Stomach (tissue), 9 donors: ENCODE data around the gene STXBP2. TPM values are rescaled to one million over a fixed set of nuclear protein-coding genes. Genes with fewer than 3 reads are reported as not detected.

ENCODE experiments used
- DNase-seq, 2 donors: peaks; one replicate each; pipeline versions ENCODE4 v3.0.0 to v3.0.0-alpha.2; 2013 to 2019
- H3K27ac ChIP-seq, 5 donors: fragments of 200-600 bp in 4 of 5; sonication (generic) in 4 of 5; one replicate each; pipeline ENCODE4 v1.5.1; 2013 to 2019; ENCODE audit warnings: mild to moderate bottlenecking in 1 of 5, moderate library complexity in 1 of 5
- H3K27me3 ChIP-seq, 3 donors: fragments of 200-600 bp; sonication (generic); one replicate each; pipeline ENCODE4 v1.5.1; 2017 to 2019; ENCODE audit warnings: mixed run types in 1 of 3
- H3K36me3 ChIP-seq, 4 donors: fragments of 200-600 bp; sonication (generic); 1 replicate in 3 of 4; 2 replicates in 1 of 4; pipeline ENCODE4 v1.5.1; 2016 to 2019
- H3K4me1 ChIP-seq, 4 donors: fragments of 200-600 bp; sonication (generic); one replicate each; pipeline ENCODE4 v1.5.1; 2016 to 2019
- H3K4me3 ChIP-seq, 4 donors: fragments of 200-600 bp; sonication (generic) in 3 of 4; one replicate each; pipeline ENCODE4 v1.5.1; 2016 to 2019; ENCODE audit warnings: mild to moderate bottlenecking in 1 of 4
- H3K9me3 ChIP-seq, 4 donors: fragments of 200-600 bp; sonication (generic); one replicate each; pipeline ENCODE4 v1.5.1; 2016 to 2019
- CTCF ChIP-seq, 7 experiments: fragments of 450-650 bp in 4 of 7; fragments of 200-600 bp in 3 of 7; sonication (generic) in 3 of 7; IDR thresholded peaks; one replicate each; pipeline ENCODE4 v1.5.1; 2016 to 2019; ENCODE audit warnings: antibody characterized with exemption in 7 of 7, control low read depth in 2 of 7, mild to moderate bottlenecking in 1 of 7
- EP300 ChIP-seq: sonication (generic); formaldehyde crosslinking; IDR thresholded peaks from one replicate; pipeline ENCODE4 v1.6.1; 2017; ENCODE audit warnings: antibody characterized with exemption
- POLR2A ChIP-seq, 4 donors: fragments of 450-650 bp; IDR thresholded peaks; one replicate each; pipeline ENCODE4 v1.6.1; 2016; ENCODE audit warnings: antibody characterized with exemption in 4 of 4, control low read depth in 2 of 4, mild to moderate bottlenecking in 1 of 4, moderate library complexity in 1 of 4
- POLR2AphosphoS5 ChIP-seq, 3 donors: sonication (generic); formaldehyde crosslinking; IDR thresholded peaks; one replicate each; pipeline ENCODE4 v1.6.1; 2016; ENCODE audit warnings: antibody characterized with exemption in 3 of 3
- WGBS, 5 donors: extraction: QIAGEN DNeasy Blood & Tissue Kit in 3 of 5; methylation state at CpG; one replicate each; pipeline versions ENCODE4 v1.1.5 to v1.1.7; 2013 to 2018; 5-methylcytosine and 5-hydroxymethylcytosine counted together
- intact Hi-C: fragments of 100-400 bp; cut with DNase I; formaldehyde crosslinking; loops from one replicate; pipeline ENCODE4 v1.15.1; 2023; ENCODE audit warnings: low total_unique reads
- polyA plus RNA-seq, 3 donors: library from polyadenylated mRNA; stranded (reverse); fragments of 200-250 nt; gene quantifications; one replicate each; pipeline ENCODE4 v1.2.3, GENCODE V29; 2013
- total RNA-seq, 5 donors: library from RNA; depleted of rRNA; stranded (reverse); fragments of >200 nt; gene quantifications; one replicate each; pipeline versions ENCODE4 v1.1.0 to v1.2.3, GENCODE V29; 2014 to 2016
- donor health status: healthy with polysubstance abuse.
- donor health status: Bipolar disorder and iron deficiency.
- donor health status: healthy.

STXBP2 gene
- total and polyA plus RNA-seq, 8 donors = 46.6 to 734 (median 138) TPM

DNA sequence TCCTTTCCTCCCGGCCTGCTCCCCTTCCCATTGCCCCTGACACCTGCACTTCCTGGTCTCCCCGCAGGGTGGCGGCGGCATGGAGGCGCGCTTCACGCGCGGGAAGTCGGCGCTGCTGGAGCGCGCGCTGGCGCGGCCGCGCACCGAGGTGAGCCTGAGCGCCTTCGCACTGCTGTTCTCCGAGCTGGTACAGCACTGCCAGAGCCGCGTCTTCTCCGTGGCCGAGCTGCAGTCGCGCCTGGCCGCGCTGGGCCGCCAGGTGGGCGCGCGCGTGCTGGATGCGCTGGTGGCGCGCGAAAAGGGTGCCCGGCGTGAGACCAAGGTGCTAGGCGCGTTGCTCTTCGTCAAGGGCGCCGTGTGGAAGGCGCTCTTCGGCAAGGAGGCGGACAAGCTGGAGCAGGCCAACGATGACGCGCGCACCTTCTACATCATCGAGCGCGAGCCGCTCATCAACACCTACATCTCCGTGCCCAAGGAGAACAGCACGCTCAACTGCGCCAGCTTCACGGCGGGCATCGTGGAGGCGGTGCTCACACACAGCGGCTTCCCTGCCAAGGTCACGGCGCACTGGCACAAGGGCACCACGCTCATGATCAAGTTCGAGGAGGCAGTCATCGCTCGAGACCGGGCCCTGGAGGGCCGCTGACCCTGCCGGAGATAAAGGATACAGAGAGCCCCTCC is 45.4 kb downstream of the STXBP2 start:
- WGBS, 5 donors = 79 to 94% (median 82%) methylated on average over 38 to 74 of the region's 74 CpGs
- no peaks in the 10 kb centered on the region for H3K9me3 ChIP-seq
- H3K27me3 ChIP-seq = peaks cover 0 to 29% (median 16%) of the 10 kb centered on the region in 3 donors
- H3K4me1 ChIP-seq = peaks cover 0 to 28% (median 24%) of the 10 kb centered on the region in 4 donors
- peaks cover 7 to 35% (median 33%) of the 10 kb centered on the region in 4 donors for H3K36me3 ChIP-seq
- DNase-seq = peak in 1 of 2 donors; percentile 51
- TF ChIP-seq POLR2A (IDR thresholded peaks at IDR 0.05) = no peak
- TF ChIP-seq CTCF (IDR thresholded peaks at IDR 0.05) = no peak
- TF ChIP-seq POLR2AphosphoS5 (IDR thresholded peaks at IDR 0.05) = no peak
- no peak for TF ChIP-seq EP300
- intact Hi-C loops = loop anchor here (10.0 kb wide), 1 partner anchor 108 kb away; no protein-coding TSS in a partner anchor
- peak overlapping the region; percentile 94 to 100 (median 99) for H3K4me3 ChIP-seq
- H3K27ac ChIP-seq = peak overlapping the region in 3 of 5 donors; percentile 91 to 96 (median 93)

DNA sequence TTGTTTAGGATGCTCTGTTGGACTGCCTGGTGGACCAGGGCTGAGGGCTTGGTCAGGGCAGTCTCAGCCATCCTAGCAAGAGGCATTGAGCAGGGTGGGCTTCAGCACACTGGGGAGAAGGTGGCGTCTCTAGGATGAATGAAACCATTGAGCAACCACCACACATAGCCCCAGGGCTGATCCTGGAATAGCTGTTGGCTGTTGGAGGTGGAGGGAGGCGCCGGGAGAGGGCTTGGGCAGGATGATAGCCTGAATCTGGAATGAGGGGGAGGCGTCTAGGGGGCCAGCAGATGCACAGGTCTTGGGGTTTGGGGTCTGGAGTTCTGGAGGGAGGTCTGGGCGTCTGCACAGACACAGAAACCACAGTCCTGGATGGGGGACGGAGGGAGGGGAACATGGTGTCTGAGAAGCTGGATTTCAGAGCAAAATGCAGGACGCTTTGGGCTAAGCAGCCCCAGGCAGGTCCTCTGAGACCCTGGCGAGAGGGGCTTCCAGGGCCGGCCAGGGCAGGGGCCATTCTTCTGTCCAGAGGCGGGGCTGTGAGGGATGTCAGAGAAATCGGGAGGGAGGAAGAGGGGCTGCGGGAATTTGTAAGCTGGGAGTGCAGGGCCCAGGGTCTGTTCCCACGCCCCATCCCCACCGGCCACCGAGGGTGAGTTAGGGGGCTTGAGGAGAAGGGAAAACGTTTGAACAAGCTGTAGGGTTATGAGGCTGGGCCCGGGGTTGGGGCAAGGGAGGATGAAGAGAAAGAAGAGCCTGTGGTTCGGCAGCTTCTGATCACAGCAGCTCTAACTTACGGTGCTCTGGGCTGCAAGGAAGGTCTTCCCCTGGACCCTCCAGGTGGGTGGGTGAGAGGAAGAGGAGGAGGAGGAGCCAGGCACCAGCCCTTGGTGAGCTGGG is 48.9 kb downstream of the STXBP2 start:
- Histone ChIP-seq H3K27ac (no peak overlapping the region), H3K27me3 (peaks cover 0 to 20% (median 7%) of the 10 kb centered on the region in 3 donors), H3K4me3 (no peak overlapping the region), H3K4me1 (peaks cover 0 to 17% (median 16%) of the 10 kb centered on the region in 4 donors), H3K9me3 (no peaks in the 10 kb centered on the region), H3K36me3 (peaks cover 7 to 35% (median 33%) of the 10 kb centered on the region in 4 donors)
- TF ChIP-seq POLR2AphosphoS5 (IDR thresholded peaks at IDR 0.05) (no peak), CTCF (IDR thresholded peaks at IDR 0.05) (no peak), POLR2A (IDR thresholded peaks at IDR 0.05) (no peak), EP300 (no peak)
- no peak for DNase-seq
- intact Hi-C loops = loop anchor here (10.0 kb wide), 1 partner anchor 111 kb away; no protein-coding TSS in a partner anchor
- WGBS, 5 donors = 43 to 49% (median 47%) methylated on average over 19 of the region's 19 CpGs

DNA sequence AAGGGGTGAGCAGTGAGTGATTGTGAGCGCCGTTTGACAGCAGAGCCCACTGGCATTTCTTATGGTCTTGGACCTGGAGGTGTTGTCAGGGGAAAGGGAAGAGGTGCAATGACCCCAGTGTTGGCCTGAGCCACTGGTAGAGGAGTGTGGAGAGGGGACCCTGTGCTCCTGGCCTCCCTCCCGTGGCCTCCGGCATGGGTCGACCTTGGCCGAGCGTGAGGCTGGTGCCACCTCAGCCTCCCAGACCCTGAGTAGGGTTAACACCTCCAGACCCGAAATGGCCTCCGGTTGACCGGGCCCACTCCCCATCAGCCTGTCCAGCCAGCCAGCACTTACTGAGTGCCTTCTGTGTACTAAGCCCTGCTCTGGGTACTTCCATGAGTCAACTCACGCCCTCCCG is 50.3 kb downstream of the STXBP2 start:
- peaks cover 0 to 6% (median 4%) of the 10 kb centered on the region in 4 donors for H3K4me1 ChIP-seq

More for the DNA sequence above, 50.3 kb downstream of the STXBP2 start:
- Histone ChIP-seq H3K9me3 (no peaks in the 10 kb centered on the region), H3K4me3 (no peak overlapping the region), H3K27ac (no peak overlapping the region), H3K27me3 (peaks cover 0 to 20% (median 7%) of the 10 kb centered on the region in 3 donors), H3K36me3 (peaks cover 7 to 34% (median 31%) of the 10 kb centered on the region in 4 donors)
- 78 to 93% (median 85%) methylated on average over 7 to 12 of the region's 12 CpGs for WGBS, 5 donors
- DNase-seq = no peak
- intact Hi-C loops = loop anchor here (10.0 kb wide), 1 partner anchor 112 kb away; no protein-coding TSS in a partner anchor
- TF ChIP-seq EP300 = no peak
- no peak for TF ChIP-seq POLR2AphosphoS5 (IDR thresholded peaks at IDR 0.05)
- no peak for TF ChIP-seq CTCF (IDR thresholded peaks at IDR 0.05)
- TF ChIP-seq POLR2A (IDR thresholded peaks at IDR 0.05) = no peak
